ENCODE measurements around the gene CDAN1.
"Not testable (repeated sequence)": the region's sequence is repeated elsewhere in the genome, so short reads cannot be mapped to it uniquely, and the experiment has no call there.

The CDAN1 gene

GRCh38 chr15:42736793-42737528 is at the start of gene CDAN1:
CDAN1 (minus strand) TSS chr15:42737128; CDS start chr15:42737102, 26 bp downstream.
- H3K4me3 ChIP-seq (replicated peaks; ENCODE audit: low read depth, low read length): peak within 1 kb of the TSS; percentile 59
- TF ChIP-seq CTCF (IDR thresholded peaks at IDR 0.05; ENCODE audit: low read depth, low read length, missing control alignments): no peak
- peak; percentile 22 for DNase-seq (ENCODE audit: extremely low read depth, low read depth)

- TF ChIP-seq CTCF (IDR thresholded peaks at IDR 0.05; ENCODE audit: low read depth, low read length, missing control alignments): no peak
- no peak for DNase-seq (ENCODE audit: extremely low read depth, low read depth)
- H3K4me3 ChIP-seq (replicated peaks; ENCODE audit: low read depth, low read length): no peak overlapping the region
These were observed 48.6 kb upstream of the CDAN1 start for GRCh38 chr15:42785569-42785968.

- TF ChIP-seq CTCF (IDR thresholded peaks at IDR 0.05; ENCODE audit: low read depth, low read length, missing control alignments): no peak
- no peak for DNase-seq (ENCODE audit: extremely low read depth, low read depth)
These were observed 47.8 kb upstream of the CDAN1 start for GRCh38 chr15:42784705-42785104.

GRCh38 chr15:42782716-42783115 is 45.8 kb upstream of the CDAN1 start:
- DNase-seq (ENCODE audit: extremely low read depth, low read depth): no peak
- no peak overlapping the region for H3K4me3 ChIP-seq (replicated peaks; ENCODE audit: low read depth, low read length)
- no peak for TF ChIP-seq CTCF (IDR thresholded peaks at IDR 0.05; ENCODE audit: low read depth, low read length, missing control alignments)

More at GRCh38 chr15:42784705-42785104, 47.8 kb upstream of the CDAN1 start:
- H3K4me3 ChIP-seq (replicated peaks; ENCODE audit: low read depth, low read length): no peak overlapping the region

GRCh38 chr15:42775416-42775815 is 38.5 kb upstream of the CDAN1 start:
- peak; percentile 10 for DNase-seq (ENCODE audit: extremely low read depth, low read depth)
- no peak overlapping the region for H3K4me3 ChIP-seq (replicated peaks; ENCODE audit: low read depth, low read length)
- no peak for TF ChIP-seq CTCF (IDR thresholded peaks at IDR 0.05; ENCODE audit: low read depth, low read length, missing control alignments)

GRCh38 chr15:42772901-42773300 is 36.0 kb upstream of the CDAN1 start:
- DNase-seq (ENCODE audit: extremely low read depth, low read depth): no peak
- TF ChIP-seq CTCF (IDR thresholded peaks at IDR 0.05; ENCODE audit: low read depth, low read length, missing control alignments): no peak
- no peak overlapping the region for H3K4me3 ChIP-seq (replicated peaks; ENCODE audit: low read depth, low read length)

- no peak overlapping the region for H3K4me3 ChIP-seq (replicated peaks; ENCODE audit: low read depth, low read length)
- DNase-seq (ENCODE audit: extremely low read depth, low read depth): no peak
- TF ChIP-seq CTCF (IDR thresholded peaks at IDR 0.05; ENCODE audit: low read depth, low read length, missing control alignments): no peak
These were observed 35.2 kb upstream of the CDAN1 start for GRCh38 chr15:42772144-42772543.

GRCh38 chr15:42766109-42766508 is 29.2 kb upstream of the CDAN1 start:
- H3K4me3 ChIP-seq (replicated peaks; ENCODE audit: low read depth, low read length); DNase-seq (ENCODE audit: extremely low read depth, low read depth): not testable (repeated sequence)

- not testable (repeated sequence) for H3K4me3 ChIP-seq (replicated peaks; ENCODE audit: low read depth, low read length); DNase-seq (ENCODE audit: extremely low read depth, low read depth)
These were observed 27.3 kb upstream of the CDAN1 start for GRCh38 chr15:42764154-42764731.

GRCh38 chr15:42761813-42762212 is 24.9 kb upstream of the CDAN1 start:
- not testable (repeated sequence) for DNase-seq (ENCODE audit: extremely low read depth, low read depth); H3K4me3 ChIP-seq (replicated peaks; ENCODE audit: low read depth, low read length)

Measured in HFF-Myc (cell line).